Measurements from ENCODE around the gene SLC35F4.

- TF ChIP-seq TARDBP (IDR thresholded peaks at IDR 0.05), result no peak
- no peak for TF ChIP-seq SP1 (IDR thresholded peaks at IDR 0.05)
- TF ChIP-seq HDGF (IDR thresholded peaks at IDR 0.05; ENCODE audit: borderline replicate concordance), result no peak
- no peak for TF ChIP-seq SUZ12 (IDR thresholded peaks at IDR 0.05)
- TF ChIP-seq FOXA1 (IDR thresholded peaks at IDR 0.05), result no peak
- no peak for TF ChIP-seq NFRKB (IDR thresholded peaks at IDR 0.05)
- TF ChIP-seq ELF4 (IDR thresholded peaks at IDR 0.05), result no peak
These were observed 30.9 kb downstream of the SLC35F4 start for GRCh38 chr14:57834961-57835360.

Data from HEK293T (cell line).